Measurements from ENCODE around the gene AKR1C2. TPM values are rescaled to one million over a fixed set of nuclear protein-coding genes. Genes with fewer than 3 reads are reported as not detected.
"Not testable (repeated sequence)": the region's sequence is repeated elsewhere in the genome, so short reads cannot be mapped to it uniquely, and the experiment has no call there.

The AKR1C2 gene
- total and polyA plus RNA-seq, 2 donors (not counting 1 experiment from before 2014, with no cell fraction given), result not detected

GRCh38 chr10:4992564-4992963 is 11.1 kb downstream of the AKR1C2 start:
- H3K4me2 ChIP-seq (replicated peaks; ENCODE audit: low read depth, low read length, poor library complexity, severe bottlenecking); H3K4me1 ChIP-seq (ENCODE audit: control insufficient read depth in 2 of 2, insufficient read depth in 2 of 2, low read length in 2 of 2); H3K27me3 Mint-ChIP-seq; H3K4me3 Mint-ChIP-seq; H3K36me3 ChIP-seq (replicated peaks in 1 of 2; ENCODE audit: control extremely low read depth in 1 of 2, control insufficient read depth in 1 of 2, extremely low read depth in 1 of 2, insufficient read depth in 2 of 2, low read length in 1 of 2); H3K9ac ChIP-seq (ENCODE audit: low read length); CTCF ChIA-PET; POLR2A ChIA-PET; H2AFZ ChIP-seq (ENCODE audit: insufficient read depth, low read depth, low read length, poor library complexity, severe bottlenecking); H3K9me3 ChIP-seq (ENCODE audit: control extremely low read depth in 1 of 3, control insufficient read depth in 2 of 3, insufficient read depth in 1 of 3, low read length in 2 of 3); ATAC-seq (ENCODE audit: low read depth); H3K79me2 ChIP-seq (ENCODE audit: control insufficient read depth, insufficient read depth, low read length); H3K27ac Mint-ChIP-seq; H3K4me1 Mint-ChIP-seq; H4K20me1 ChIP-seq (ENCODE audit: control insufficient read depth, insufficient read depth, low read length, poor library complexity, severe bottlenecking); intact Hi-C loops (cut with micrococcal nuclease); H3K27me3 ChIP-seq (replicated peaks in 1 of 4; ENCODE audit: control extremely low read depth in 1 of 4, control insufficient read depth in 3 of 4, insufficient read depth in 4 of 4, low read length in 3 of 4); DNase-seq; H3K27ac ChIP-seq (ENCODE audit: low read length in 2 of 2); H3K9me3 Mint-ChIP-seq (ENCODE audit: insufficient read depth); H3K4me3 ChIP-seq (ENCODE audit: control extremely low read depth in 1 of 5, extremely low read depth in 1 of 5, insufficient read depth in 1 of 5, low read depth in 2 of 5, low read length in 4 of 5): not testable (repeated sequence)
- 90% methylated on average over 5 of the region's 10 CpGs for WGBS (ENCODE audit: insufficient coverage)

- H3K9me3 Mint-ChIP-seq (ENCODE audit: insufficient read depth); H2AFZ ChIP-seq (ENCODE audit: insufficient read depth, low read depth, low read length, poor library complexity, severe bottlenecking); H3K4me3 ChIP-seq (ENCODE audit: control extremely low read depth in 1 of 5, extremely low read depth in 1 of 5, insufficient read depth in 1 of 5, low read depth in 2 of 5, low read length in 4 of 5); H3K79me2 ChIP-seq (ENCODE audit: control insufficient read depth, insufficient read depth, low read length); DNase-seq; H3K4me1 Mint-ChIP-seq; intact Hi-C loops (cut with micrococcal nuclease); H3K4me2 ChIP-seq (replicated peaks; ENCODE audit: low read depth, low read length, poor library complexity, severe bottlenecking); H3K27me3 Mint-ChIP-seq; H3K4me3 Mint-ChIP-seq; H3K9me3 ChIP-seq (ENCODE audit: control extremely low read depth in 1 of 3, control insufficient read depth in 2 of 3, insufficient read depth in 1 of 3, low read length in 2 of 3); H4K20me1 ChIP-seq (ENCODE audit: control insufficient read depth, insufficient read depth, low read length, poor library complexity, severe bottlenecking); CTCF ChIA-PET; H3K4me1 ChIP-seq (ENCODE audit: control insufficient read depth in 2 of 2, insufficient read depth in 2 of 2, low read length in 2 of 2); H3K9ac ChIP-seq (ENCODE audit: low read length); ATAC-seq (ENCODE audit: low read depth); H3K36me3 ChIP-seq (replicated peaks in 1 of 2; ENCODE audit: control extremely low read depth in 1 of 2, control insufficient read depth in 1 of 2, extremely low read depth in 1 of 2, insufficient read depth in 2 of 2, low read length in 1 of 2); H3K27me3 ChIP-seq (replicated peaks in 1 of 4; ENCODE audit: control extremely low read depth in 1 of 4, control insufficient read depth in 3 of 4, insufficient read depth in 4 of 4, low read length in 3 of 4); H3K27ac Mint-ChIP-seq; POLR2A ChIA-PET; H3K27ac ChIP-seq (ENCODE audit: low read length in 2 of 2): not testable (repeated sequence)
- 100% methylated on average over 1 of the region's 6 CpGs for WGBS (ENCODE audit: insufficient coverage)
These were observed 12.2 kb downstream of the AKR1C2 start for GRCh38 chr10:4991463-4991862.

- no peaks in the 10 kb centered on the region for H3K4me1 Mint-ChIP-seq
- H3K27me3 Mint-ChIP-seq, result no peaks in the 10 kb centered on the region
- WGBS (ENCODE audit: insufficient coverage), result no CpG with 5 or more reads among the region's 2 CpGs
- TF ChIP-seq CTCF (IDR thresholded peaks at IDR 0.05) (no peak), EZH2 (IDR thresholded peaks at IDR 0.05; ENCODE audit: borderline replicate concordance, insufficient read depth, low read depth, low read length, poor library complexity, severe bottlenecking) (no peak)
- H3K27ac Mint-ChIP-seq, result no peak overlapping the region
- intact Hi-C loops (cut with micrococcal nuclease), result no loop called here
- H3K9me3 Mint-ChIP-seq (ENCODE audit: insufficient read depth), result no peaks in the 10 kb centered on the region
- H3K4me3 Mint-ChIP-seq, result no peak overlapping the region
- no peaks in the 10 kb centered on the region for H3K9me3 ChIP-seq (ENCODE audit: control extremely low read depth in 1 of 3, control insufficient read depth in 2 of 3, insufficient read depth in 1 of 3, low read length in 2 of 3)
- no peaks in the 10 kb centered on the region for H3K79me2 ChIP-seq (ENCODE audit: control insufficient read depth, insufficient read depth, low read length)
- no peak for ATAC-seq (ENCODE audit: low read depth)
- no peak for DNase-seq
- H3K4me2 ChIP-seq (replicated peaks; ENCODE audit: low read depth, low read length, poor library complexity, severe bottlenecking), result no peak overlapping the region
- no peaks in the 10 kb centered on the region for H3K4me1 ChIP-seq (ENCODE audit: control insufficient read depth in 2 of 2, insufficient read depth in 2 of 2, low read length in 2 of 2)
- H3K9ac ChIP-seq (ENCODE audit: low read length), result no peak overlapping the region
- H4K20me1 ChIP-seq (ENCODE audit: control insufficient read depth, insufficient read depth, low read length, poor library complexity, severe bottlenecking), result no peaks in the 10 kb centered on the region
- H3K27me3 ChIP-seq (replicated peaks in 1 of 4; ENCODE audit: control extremely low read depth in 1 of 4, control insufficient read depth in 3 of 4, insufficient read depth in 4 of 4, low read length in 3 of 4), result no peaks in the 10 kb centered on the region
- no peak overlapping the region for H3K4me3 ChIP-seq (ENCODE audit: control extremely low read depth in 1 of 5, extremely low read depth in 1 of 5, insufficient read depth in 1 of 5, low read depth in 2 of 5, low read length in 4 of 5)
- no peak overlapping the region for H2AFZ ChIP-seq (ENCODE audit: insufficient read depth, low read depth, low read length, poor library complexity, severe bottlenecking)
- no peaks in the 10 kb centered on the region for H3K36me3 ChIP-seq (replicated peaks in 1 of 2; ENCODE audit: control extremely low read depth in 1 of 2, control insufficient read depth in 1 of 2, extremely low read depth in 1 of 2, insufficient read depth in 2 of 2, low read length in 1 of 2)
- ChIA-PET POLR2A (no interaction called here), CTCF (no interaction called here)
- H3K27ac ChIP-seq (ENCODE audit: low read length in 2 of 2), result no peak overlapping the region
These were observed 13.4 kb downstream of the AKR1C2 start for GRCh38 chr10:4990217-4990616.
